H1 (cell line): Measurements from ENCODE around the gene CADPS.

Experiments
- ASH2L ChIP-seq: fragments of 200-600, 300-600 bp; sonication (generic); IDR thresholded peaks from one replicate; pipeline ENCODE4 v1.7.1; 2017; ENCODE audit warnings: low read length
- EP300 ChIP-seq, 2 experiments: IDR thresholded peaks; 1 replicate in 1 of 2; 2 replicates in 1 of 2; pipeline ENCODE4 v1.6.1; 2011 to 2012; ENCODE audit warnings: low read depth in 2 of 2, low read length in 2 of 2, mild to moderate bottlenecking in 2 of 2, borderline replicate concordance in 1 of 2, inconsistent platforms in 1 of 2, moderate library complexity in 1 of 2
- KDM1A ChIP-seq: fragments of 200-600, 300-600 bp; sonication (generic); IDR thresholded peaks from 2 replicates; pipeline ENCODE4 v1.7.1; 2016; ENCODE audit warnings: mild to moderate bottlenecking, low read length, borderline replicate concordance
- TF ChIP-seq, protein P1 (sequence below): IDR thresholded peaks from 2 replicates; pipeline ENCODE4 v1.6.1; 2011; ENCODE audit warnings: low read length, improper control_type of control experiment
- TF ChIP-seq, protein P2 (sequence below): IDR thresholded peaks from 2 replicates; pipeline ENCODE4 v1.6.1; 2012; ENCODE audit warnings: low read length, inconsistent platforms
- TF ChIP-seq, protein P3 (sequence below): IDR thresholded peaks from 2 replicates; pipeline ENCODE4 v1.6.1; 2011; ENCODE audit warnings: low read depth, mild to moderate bottlenecking, low read length; ENCODE audit not compliant: insufficient read depth
- TF ChIP-seq, protein P4 (sequence below), 3 experiments: IDR thresholded peaks; 1 replicate in 2 of 3; 2 replicates in 1 of 3; pipeline versions ENCODE4 v1.5.1 to v1.6.1; 2011; ENCODE audit warnings: low read length in 3 of 3, mild to moderate bottlenecking in 3 of 3, inconsistent platforms in 2 of 3, low read depth in 1 of 3, moderate library complexity in 1 of 3; ENCODE audit not compliant: insufficient read depth in 1 of 3; ENCODE audit errors: control extremely low read depth in 1 of 3

DNA sequence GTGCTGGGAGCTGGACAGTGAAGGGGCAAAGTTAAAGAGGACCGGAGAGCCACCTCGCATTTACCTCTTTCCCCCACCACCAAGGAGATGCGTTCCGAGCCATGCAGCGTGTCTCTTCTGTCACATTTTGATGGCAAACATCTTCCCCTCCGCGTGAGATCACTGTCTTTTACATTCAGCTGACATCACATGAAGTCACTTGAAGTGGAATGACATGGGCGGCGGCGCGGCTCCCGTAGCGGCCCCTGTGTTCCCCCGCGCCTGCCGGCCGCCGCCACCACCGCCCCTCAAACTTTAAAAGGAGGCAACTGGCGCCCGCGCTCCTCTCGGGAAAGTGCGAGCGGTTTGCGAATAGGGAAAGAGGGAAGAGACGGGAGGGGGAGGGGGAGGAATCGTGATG lies 502.0 kb downstream of the CADPS start, which contains the start of gene FEZF2:
- TF ChIP-seq, protein P1, sequence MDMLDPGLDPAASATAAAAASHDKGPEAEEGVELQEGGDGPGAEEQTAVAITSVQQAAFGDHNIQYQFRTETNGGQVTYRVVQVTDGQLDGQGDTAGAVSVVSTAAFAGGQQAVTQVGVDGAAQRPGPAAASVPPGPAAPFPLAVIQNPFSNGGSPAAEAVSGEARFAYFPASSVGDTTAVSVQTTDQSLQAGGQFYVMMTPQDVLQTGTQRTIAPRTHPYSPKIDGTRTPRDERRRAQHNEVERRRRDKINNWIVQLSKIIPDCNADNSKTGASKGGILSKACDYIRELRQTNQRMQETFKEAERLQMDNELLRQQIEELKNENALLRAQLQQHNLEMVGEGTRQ: no peak
- TF ChIP-seq, protein P2, sequence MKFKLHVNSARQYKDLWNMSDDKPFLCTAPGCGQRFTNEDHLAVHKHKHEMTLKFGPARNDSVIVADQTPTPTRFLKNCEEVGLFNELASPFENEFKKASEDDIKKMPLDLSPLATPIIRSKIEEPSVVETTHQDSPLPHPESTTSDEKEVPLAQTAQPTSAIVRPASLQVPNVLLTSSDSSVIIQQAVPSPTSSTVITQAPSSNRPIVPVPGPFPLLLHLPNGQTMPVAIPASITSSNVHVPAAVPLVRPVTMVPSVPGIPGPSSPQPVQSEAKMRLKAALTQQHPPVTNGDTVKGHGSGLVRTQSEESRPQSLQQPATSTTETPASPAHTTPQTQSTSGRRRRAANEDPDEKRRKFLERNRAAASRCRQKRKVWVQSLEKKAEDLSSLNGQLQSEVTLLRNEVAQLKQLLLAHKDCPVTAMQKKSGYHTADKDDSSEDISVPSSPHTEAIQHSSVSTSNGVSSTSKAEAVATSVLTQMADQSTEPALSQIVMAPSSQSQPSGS: no peak
- TF ChIP-seq, protein P3, sequence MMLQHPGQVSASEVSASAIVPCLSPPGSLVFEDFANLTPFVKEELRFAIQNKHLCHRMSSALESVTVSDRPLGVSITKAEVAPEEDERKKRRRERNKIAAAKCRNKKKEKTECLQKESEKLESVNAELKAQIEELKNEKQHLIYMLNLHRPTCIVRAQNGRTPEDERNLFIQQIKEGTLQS: no peak
- TF ChIP-seq KDM1A (no peak), EP300 (IDR thresholded peaks at IDR 0.05; ENCODE audit: borderline replicate concordance in 1 of 2, low read depth in 2 of 2, low read length in 2 of 2) (no peak), ASH2L (peak; percentile 66)
- TF ChIP-seq, protein P4, sequence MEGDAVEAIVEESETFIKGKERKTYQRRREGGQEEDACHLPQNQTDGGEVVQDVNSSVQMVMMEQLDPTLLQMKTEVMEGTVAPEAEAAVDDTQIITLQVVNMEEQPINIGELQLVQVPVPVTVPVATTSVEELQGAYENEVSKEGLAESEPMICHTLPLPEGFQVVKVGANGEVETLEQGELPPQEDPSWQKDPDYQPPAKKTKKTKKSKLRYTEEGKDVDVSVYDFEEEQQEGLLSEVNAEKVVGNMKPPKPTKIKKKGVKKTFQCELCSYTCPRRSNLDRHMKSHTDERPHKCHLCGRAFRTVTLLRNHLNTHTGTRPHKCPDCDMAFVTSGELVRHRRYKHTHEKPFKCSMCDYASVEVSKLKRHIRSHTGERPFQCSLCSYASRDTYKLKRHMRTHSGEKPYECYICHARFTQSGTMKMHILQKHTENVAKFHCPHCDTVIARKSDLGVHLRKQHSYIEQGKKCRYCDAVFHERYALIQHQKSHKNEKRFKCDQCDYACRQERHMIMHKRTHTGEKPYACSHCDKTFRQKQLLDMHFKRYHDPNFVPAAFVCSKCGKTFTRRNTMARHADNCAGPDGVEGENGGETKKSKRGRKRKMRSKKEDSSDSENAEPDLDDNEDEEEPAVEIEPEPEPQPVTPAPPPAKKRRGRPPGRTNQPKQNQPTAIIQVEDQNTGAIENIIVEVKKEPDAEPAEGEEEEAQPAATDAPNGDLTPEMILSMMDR (IDR thresholded peaks at IDR 0.05; ENCODE audit: control extremely low read depth in 1 of 3, insufficient read depth in 1 of 3, low read depth in 1 of 3, low read length in 3 of 3): no peak
